COR-L47 (cell line): ENCODE measurements around the gene CMBL.
"Not testable (repeated sequence)": the region's sequence is repeated elsewhere in the genome, so short reads cannot be mapped to it uniquely, and the experiment has no call there.

ENCODE experiments used
- DNase-seq: peaks from one replicate; lab custom pipeline; 2025; lab: John Stamatoyannopoulos, UW

The CMBL gene

DNA sequence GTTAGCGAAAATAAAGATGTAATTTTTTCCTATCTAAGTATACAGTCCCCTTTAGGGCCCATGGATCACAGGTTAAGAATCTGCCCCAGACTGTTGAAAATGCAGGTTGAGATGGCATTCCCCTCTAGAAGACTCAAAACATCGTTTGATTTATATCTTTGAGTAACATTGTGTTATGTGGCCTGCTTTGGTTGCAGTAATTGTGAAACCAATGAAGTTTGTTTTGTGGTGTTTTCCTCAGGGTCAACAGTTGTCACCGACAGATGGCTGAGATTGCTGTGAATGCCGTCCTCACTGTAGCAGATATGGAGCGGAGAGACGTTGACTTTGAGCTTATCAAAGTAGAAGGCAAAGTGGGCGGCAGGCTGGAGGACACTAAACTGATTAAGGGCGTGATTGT, 49.8 kb downstream of the CMBL start:
- no peak for DNase-seq

DNA sequence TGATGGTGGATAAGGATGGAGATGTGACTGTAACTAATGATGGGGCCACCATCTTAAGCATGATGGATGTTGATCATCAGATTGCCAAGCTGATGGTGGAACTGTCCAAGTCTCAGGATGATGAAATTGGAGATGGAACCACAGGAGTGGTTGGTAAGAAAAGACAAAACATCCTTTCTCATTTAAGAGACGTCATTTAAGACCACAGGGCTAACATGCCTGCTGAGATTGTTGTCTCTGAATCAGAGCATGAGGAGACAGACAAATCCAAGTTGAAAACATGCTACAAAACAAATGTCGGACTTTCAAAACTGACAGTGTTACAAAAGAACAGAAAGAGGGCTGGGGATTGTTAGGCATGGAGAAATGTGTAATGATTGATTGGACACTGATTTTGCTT, 53.0 kb downstream of the CMBL start:
- no peak for DNase-seq

DNA sequence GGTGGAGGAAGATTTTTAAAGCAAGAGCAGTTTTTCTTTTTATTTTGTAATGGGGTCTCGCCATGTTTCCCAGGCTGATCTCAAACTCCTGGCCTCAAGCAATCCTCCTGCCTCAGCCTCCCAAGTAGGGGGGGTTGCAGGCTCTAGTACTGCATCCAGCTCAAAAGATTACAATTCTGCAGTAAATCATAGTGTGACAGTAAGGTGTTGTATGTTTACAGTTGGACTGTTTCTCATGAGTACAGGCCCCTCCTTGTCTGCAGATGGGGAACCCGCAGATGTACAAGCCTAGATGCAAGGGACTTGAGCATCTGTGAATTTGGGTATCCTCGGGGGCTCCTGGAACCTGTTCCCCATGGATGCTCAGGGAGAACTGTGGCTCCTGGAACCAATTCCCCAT, 54.3 kb downstream of the CMBL start:
- DNase-seq: no peak

DNA sequence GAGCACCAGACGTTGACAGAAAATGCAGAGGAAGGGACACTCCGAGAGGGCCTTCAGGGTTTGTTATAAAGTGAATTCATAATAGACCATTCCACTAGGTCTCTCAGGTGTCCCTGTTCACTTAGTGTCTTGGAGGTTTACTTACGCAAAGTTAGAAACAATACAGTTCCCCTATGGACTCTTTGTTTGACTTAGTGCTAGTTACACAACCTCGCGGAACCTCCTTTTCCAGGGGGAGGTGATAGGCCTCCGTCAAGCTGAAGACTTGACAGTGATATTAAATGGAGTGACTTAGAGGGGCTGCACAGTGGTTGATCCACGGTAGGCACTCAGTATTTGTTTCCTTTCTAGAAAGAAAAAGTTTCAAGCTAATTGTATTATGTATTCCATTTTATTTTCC, 56.3 kb downstream of the CMBL start:
- DNase-seq: no peak

DNA sequence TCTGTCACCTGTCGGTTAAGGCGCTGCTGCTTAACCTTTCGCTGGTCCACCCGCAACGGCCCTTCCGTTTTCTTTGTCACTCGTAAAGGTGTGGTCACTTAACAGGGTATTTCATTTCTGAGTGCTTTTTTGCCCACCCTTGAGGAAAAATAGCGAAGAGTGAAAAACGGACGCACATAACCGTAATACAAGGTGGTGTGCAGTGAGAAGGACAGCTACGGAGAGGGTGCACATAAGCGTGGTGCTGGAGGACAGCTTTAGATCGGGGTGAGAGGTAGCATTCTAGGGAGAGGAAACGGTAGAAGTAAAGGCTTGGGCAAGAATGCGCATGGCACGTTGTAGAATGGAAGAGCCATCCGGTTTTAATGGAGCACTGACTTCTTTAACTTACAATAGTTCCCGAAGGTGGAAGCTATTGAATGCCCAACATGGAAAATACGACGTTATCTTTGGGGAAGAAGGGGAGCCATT, 56.9 kb downstream of the CMBL start:
- no peak for DNase-seq

DNA sequence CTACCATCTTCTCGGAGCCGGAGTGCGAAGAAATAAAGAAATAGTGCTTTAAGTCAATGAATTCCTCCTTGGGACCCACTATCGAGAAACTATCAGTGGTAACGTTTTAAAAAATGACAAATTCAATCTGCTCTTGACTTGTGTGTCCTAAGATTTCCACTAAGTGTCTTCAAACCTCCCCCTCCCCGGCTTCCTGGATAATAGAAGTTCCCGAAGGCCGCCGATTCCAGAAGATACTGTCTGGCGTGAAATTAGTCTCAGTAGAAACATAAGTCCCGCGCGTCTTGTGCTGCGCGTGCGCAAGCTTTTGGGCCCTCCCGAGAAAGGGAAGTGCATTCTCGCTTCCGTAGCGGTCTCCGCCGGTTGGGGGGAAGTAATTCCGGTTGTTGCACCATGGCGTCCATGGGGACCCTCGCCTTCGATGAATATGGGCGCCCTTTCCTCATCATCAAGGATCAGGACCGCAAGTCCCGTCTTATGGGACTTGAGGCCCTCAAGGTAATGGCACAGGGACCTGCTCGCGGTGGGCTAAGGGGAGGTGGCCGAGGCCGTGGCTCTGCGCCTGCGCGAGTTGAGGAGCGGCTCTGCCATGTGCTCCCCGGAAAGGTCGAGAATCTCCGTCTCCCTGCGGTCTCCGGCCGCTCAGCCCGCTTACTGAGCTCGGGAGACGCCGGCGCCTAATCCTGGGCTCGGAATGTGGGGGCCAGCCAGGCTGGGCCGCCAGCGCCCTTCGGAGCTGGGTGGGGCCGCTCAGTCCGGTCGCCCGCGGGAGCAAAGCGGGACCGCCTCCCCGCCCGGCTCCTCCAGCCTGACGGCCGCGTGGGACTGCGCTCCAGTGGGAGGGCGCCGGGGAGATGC, 57.5 kb downstream of the CMBL start, which contains the start of gene CCT5:
TSS of gene CCT5 (plus strand) at position 333 of the 858 bp plus-strand sequence. CDS start at position 394, 61 bp downstream.
- peak; percentile 97 for DNase-seq

DNA sequence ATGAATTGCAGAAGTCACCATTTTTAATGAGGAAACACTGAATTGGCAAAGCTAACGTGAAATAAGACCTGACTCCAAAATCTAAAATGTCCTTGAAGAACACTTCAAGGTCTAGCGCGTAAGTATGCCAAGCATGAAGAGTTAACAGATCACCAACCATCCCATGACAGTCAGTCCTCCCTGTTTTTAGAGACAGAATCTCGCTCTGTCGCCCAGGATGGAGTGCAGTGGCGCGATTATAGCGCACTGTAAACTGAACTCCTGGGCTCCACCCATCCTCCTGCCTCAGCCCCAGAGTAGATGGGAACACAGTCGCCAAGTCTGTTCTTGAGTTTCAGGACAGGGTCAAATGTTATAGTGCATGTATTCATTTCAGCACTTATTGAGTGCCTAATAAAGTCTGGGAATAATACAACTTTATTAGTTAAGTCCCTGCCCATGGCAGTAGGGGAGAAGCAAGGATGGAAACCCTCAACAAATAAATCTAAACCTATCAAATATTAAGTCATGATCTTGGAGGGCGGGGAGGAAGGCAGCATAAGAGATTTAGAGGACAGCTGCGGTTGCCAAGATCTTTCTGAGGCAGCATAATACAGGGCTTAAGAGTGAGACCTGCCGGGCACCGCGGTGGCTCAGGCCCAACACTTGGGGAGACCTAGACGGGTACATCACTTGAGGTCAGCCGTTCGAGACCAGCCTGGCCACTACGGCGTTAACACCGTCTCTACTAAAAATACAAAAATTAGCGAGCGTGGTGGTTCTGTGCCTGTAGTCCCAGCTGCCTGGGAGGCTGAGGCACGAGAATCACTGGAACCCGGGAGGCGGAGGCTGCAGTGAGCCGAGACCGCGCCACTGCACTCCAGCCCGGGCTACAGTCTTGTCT, 59.1 kb downstream of the CMBL start:
- no peak for DNase-seq

DNA sequence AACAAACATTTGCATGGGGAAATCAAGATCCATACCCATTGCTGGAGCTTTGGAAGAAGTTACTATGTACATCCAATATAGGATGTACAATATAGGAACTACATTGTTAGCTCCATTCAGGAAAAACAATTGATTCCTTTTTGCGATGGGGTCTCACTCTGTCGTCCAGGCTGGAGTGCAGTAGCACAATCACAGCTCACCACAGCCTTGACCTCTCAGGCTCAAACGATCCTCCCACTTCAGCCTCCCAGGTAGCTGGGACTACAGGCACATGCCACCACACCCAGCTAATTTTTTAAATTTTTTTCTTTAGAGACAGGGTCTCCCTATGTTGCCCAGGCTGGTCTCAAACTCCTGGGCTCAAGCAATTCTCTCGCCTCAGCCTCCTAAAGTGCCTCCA, 60.5 kb downstream of the CMBL start:
- DNase-seq: not testable (repeated sequence)

DNA sequence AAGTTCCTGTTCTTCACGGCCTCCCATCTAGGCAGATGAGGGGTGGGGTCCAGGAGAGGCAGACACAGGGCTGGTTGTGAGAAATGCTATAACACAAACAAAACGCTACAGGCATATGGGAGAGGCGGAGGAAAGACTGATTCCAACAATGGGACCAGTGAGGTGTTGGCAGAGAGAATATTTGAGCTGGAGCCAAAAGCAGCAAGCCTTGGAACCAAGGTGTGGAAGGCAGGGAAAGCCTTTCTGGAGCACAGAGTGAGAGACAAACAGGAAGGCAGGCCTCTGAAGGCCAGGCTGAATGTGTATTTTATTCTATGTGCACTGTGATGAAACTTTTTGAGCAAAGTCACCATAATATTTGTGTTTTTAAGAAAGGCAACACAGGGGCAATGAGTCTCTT, 60.9 kb downstream of the CMBL start:
- DNase-seq: no peak

DNA sequence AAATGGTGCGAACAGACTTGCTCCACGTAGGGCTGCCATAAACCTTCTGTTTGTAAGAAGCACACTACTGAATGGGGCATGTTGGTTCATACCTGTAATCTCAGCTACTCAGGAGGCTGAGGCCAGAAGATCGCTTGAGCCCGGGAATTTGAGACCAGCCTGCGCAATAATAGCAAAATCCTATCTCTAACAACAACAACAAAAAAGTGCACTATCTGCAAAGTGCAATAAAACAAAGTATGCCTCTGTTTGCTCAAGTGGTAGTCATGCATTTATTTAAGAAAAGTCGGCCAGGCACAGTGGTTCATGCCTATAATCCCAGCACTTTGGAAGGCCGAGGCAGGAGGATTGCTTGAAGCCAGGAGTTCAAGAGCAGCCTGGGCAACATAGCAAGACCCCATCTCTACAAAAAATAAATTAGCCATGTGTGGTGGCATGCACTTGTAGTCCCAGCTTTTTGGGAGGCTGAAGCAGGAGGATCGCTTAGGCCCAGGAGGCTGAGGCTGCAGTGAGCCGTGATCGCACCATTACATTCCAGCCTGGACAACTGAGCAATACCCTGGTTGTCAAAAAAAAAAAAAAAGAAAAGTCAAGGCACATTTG, 63.3 kb downstream of the CMBL start:
- no peak for DNase-seq

DNA sequence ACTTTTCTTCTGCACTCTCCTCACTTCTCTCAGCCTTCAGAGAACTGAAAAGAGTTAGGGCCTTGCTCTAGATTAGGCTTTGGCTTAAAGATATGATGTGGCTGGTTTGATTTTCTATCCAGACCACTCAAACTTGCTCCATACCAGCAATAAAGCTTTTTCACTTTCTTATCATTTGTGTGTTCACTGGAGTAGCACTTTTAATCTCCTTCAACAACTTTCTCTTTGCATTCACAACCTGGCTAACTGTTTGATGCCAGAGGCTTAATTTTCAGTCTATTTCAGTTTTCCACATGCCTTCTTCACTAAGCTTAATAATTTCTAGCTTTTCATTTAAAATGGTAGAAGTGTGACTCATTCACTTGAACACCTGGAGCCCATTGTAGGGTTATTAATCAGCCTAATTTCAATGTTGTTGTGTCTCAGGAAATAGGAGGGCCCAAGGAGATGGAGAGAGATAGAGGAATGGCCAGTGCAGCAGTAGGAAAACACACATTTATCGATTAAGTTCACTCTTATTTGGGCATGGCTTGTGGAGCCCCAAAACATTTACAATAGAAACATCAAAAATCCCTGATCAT, 64.0 kb downstream of the CMBL start:
- DNase-seq: no peak

DNA sequence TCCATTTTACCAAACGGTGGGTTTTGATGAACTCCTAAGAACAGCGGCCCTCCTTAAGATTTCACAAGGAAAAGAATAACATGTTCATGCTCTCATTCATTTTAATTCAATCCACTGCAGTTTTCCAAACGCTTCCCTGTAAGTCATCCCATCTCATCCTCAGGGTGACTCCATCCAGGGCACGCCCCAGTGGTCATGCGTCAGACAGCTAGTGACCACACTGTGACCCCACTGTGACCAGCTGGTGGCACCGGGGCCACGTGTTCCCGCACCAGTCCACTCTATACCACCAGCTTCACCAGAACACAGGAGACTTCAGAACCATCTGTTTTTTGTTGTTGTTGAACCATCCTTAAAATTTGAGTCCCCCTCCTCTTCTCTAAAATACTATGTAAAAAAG, 72.4 kb downstream of the CMBL start:
- DNase-seq: no peak

DNA sequence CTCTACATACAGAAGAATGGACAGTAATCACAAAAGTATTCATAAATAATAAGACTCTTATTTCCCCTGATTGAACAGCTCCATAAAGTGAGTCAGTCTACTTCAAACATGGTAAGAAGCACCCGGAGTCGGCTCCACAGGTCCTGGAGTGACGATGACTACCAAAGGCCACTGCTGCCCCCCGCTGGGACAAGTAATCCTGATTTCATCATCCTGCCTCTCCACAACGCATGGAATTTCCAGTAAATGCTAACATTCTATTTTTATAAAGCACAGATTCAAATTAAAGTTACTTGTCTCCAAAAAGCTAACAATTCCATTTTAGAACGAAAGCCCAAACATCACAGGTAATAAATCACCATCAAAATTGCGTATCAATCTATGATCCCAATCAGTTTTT, 74.2 kb downstream of the CMBL start:
- DNase-seq: no peak

DNA sequence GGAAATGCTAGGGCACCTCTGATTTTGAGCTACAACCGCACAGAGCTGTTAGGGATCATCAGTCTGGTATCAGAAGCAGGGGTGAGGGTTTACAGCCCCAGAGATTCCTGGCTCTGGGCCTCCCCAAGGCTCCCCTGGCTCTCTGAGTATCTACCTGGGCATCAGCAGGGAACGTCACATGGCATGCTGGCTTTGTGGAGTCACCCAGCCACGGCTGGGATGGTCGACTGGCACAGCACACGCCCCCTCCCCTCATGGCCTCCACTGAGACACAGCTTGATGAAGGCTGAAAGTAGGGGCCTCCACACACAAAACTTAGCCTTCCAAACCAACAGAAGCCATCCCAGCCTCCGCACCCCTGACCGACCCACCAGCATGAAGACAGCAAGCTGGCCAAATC, 74.7 kb downstream of the CMBL start:
- DNase-seq: no peak

DNA sequence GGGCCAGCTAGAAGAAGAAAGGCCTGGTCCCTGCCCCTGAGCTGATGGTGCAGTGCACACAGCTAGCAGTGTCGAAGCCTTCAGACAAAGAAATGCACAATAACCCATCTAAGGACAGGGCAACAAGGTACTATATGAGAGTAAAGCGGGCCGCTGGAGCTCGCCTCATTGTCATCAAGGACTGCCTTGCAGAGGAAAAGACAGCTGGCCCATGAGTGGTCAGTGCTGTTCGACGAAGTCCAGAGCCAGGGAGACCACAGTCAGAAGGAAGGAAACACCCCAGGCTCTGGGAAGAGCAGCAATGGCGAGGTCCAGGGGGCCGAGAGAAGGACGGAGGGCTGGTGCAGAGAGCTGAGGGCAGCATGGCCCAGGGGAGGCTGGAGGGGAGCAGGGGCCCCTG, 75.3 kb downstream of the CMBL start:
- no peak for DNase-seq

DNA sequence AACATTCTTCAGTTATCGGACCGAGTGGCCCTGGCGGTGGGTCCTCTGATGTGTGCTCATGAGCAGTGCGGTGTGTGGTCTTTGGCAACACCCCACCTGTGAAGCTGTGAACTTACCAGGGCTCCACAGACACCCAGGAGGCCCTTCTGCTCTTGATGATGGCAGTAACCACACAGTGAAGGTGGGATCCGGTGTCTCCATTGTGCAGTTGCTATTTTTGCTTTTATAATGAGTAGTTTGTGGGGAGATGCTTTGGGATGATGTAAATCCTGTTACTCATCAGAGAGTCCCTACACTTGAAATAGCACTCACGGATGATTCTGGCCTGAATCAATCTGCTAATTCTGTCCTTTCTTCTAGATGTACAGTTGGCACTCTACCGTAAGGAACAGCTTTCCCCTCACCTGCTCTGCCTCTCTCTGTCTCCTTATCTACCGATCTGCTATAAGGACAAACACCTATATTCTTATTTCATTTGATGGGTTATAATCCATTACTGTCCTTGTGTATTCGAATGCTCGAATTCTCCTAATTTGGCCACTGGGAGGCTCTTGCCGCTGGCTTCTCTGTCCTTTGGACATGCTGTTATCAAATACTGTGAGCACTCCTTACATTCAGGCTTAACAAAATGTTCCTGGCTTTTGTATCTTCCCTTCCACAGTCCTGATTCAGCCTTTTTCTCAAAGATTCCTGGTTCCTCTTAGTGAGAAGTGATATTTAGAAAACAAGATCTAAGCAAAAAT, 78.2 kb downstream of the CMBL start:
- DNase-seq: no peak

DNA sequence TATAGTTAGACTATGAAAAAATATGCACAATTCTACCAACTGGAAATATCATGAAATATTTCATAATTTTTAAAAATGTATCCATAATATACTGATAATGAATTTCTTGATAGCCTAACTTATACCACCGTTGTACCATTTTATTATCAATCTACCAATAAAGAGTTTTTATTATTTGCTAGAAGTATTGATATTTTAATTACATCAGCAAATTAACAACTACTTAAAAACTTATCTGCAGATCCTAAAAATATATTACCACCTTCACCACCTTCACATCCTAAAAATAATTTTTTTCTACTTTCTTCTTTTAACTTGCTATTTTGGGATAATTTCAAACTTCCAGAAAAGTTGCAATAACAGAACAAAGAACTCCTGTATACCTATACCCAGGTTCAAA, 79.4 kb downstream of the CMBL start:
- no peak for DNase-seq
